WTC11 (cell line): ENCODE results near the gene STX4.

Experiments
- CREB1 ChIP-seq: sonication (generic); formaldehyde crosslinking; IDR thresholded peaks from 2 replicates; pipeline ENCODE4 v1.8.0; 2023; ENCODE audit warnings: mild to moderate bottlenecking, missing genetic modification reagents
- CTCF ChIP-seq: fragments of 200-600 bp; IDR thresholded peaks from 2 replicates; pipeline ENCODE4 v1.8.0; 2022; ENCODE audit warnings: antibody characterized with exemption
- ELF4 ChIP-seq: sonication (generic); formaldehyde crosslinking; IDR thresholded peaks from 2 replicates; pipeline ENCODE4 v1.8.1; 2022; ENCODE audit warnings: low read depth, mild to moderate bottlenecking, moderate library complexity, missing genetic modification reagents
- ETV6 ChIP-seq: sonication (generic); formaldehyde crosslinking; IDR thresholded peaks from 2 replicates; pipeline ENCODE4 v1.8.1; 2022; ENCODE audit warnings: mild to moderate bottlenecking, missing genetic modification reagents
- GRHL2 ChIP-seq: fragments of 250-450 bp; sonication (Bioruptor Pico); IDR thresholded peaks from 2 replicates; pipeline ENCODE4 v1.8.0; 2022; ENCODE audit warnings: mild to moderate bottlenecking, moderate library complexity; ENCODE audit not compliant: insufficient replicate concordance, severe bottlenecking
- JUN ChIP-seq: sonication (generic); formaldehyde crosslinking; IDR thresholded peaks from 2 replicates; pipeline ENCODE4 v1.8.0; 2023; ENCODE audit warnings: mild to moderate bottlenecking, missing genetic modification reagents
- OVOL2 ChIP-seq: fragments of 250-450 bp; sonication (Bioruptor Pico); IDR thresholded peaks from 2 replicates; pipeline ENCODE4 v1.9.0; 2021; ENCODE audit warnings: mild to moderate bottlenecking, borderline replicate concordance
- TF ChIP-seq, protein P1 (sequence below): sonication (generic); formaldehyde crosslinking; IDR thresholded peaks from 2 replicates; pipeline ENCODE4 v1.8.1; 2022; ENCODE audit warnings: low read depth, missing genetic modification reagents, borderline replicate concordance
- TF ChIP-seq, protein P2 (sequence below): sonication (generic); formaldehyde crosslinking; IDR thresholded peaks from 2 replicates; pipeline ENCODE4 v1.8.1; 2023; ENCODE audit warnings: mild to moderate bottlenecking, missing genetic modification reagents, moderate library complexity

- TF ChIP-seq JUN (CRISPR knock-in tag) (no peak), CTCF (no peak), OVOL2 (no peak), ELF4 (CRISPR knock-in tag) (no peak), GRHL2 (CRISPR knock-in tag) (no peak), ETV6 (CRISPR knock-in tag) (no peak), CREB1 (no peak)
- TF ChIP-seq, protein P1, sequence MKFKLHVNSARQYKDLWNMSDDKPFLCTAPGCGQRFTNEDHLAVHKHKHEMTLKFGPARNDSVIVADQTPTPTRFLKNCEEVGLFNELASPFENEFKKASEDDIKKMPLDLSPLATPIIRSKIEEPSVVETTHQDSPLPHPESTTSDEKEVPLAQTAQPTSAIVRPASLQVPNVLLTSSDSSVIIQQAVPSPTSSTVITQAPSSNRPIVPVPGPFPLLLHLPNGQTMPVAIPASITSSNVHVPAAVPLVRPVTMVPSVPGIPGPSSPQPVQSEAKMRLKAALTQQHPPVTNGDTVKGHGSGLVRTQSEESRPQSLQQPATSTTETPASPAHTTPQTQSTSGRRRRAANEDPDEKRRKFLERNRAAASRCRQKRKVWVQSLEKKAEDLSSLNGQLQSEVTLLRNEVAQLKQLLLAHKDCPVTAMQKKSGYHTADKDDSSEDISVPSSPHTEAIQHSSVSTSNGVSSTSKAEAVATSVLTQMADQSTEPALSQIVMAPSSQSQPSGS (CRISPR knock-in tag): no peak
- TF ChIP-seq, protein P2, sequence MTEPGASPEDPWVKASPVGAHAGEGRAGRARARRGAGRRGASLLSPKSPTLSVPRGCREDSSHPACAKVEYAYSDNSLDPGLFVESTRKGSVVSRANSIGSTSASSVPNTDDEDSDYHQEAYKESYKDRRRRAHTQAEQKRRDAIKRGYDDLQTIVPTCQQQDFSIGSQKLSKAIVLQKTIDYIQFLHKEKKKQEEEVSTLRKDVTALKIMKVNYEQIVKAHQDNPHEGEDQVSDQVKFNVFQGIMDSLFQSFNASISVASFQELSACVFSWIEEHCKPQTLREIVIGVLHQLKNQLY (CRISPR knock-in tag): no peak
These were observed 8.0 kb upstream of the STX4 start for GRCh38 chr16:31025339-31025738.
